WTC11 (cell line): Measurements from ENCODE around the gene STARD8.

ENCODE experiments used
- TF ChIP-seq, protein P1 (sequence below): sonication (generic); formaldehyde crosslinking; IDR thresholded peaks from 2 replicates; pipeline ENCODE4 v1.8.0; 2022; ENCODE audit warnings: mild to moderate bottlenecking, missing genetic modification reagents
- TF ChIP-seq, protein P2 (sequence below): fragments of 250-450 bp; sonication (Bioruptor Pico); conservative IDR thresholded peaks from 2 replicates; pipeline ENCODE4 v1.9.0; 2021; ENCODE audit warnings: mild to moderate bottlenecking
- TF ChIP-seq, protein P3 (sequence below): sonication (generic); formaldehyde crosslinking; IDR thresholded peaks from 2 replicates; pipeline ENCODE4 v1.8.1; 2022; ENCODE audit warnings: low read depth, missing genetic modification reagents, borderline replicate concordance
- TF ChIP-seq, protein P4 (sequence below): sonication (generic); formaldehyde crosslinking; IDR thresholded peaks from 2 replicates; pipeline ENCODE4 v1.8.1; 2023; ENCODE audit warnings: mild to moderate bottlenecking, missing genetic modification reagents, moderate library complexity

DNA sequence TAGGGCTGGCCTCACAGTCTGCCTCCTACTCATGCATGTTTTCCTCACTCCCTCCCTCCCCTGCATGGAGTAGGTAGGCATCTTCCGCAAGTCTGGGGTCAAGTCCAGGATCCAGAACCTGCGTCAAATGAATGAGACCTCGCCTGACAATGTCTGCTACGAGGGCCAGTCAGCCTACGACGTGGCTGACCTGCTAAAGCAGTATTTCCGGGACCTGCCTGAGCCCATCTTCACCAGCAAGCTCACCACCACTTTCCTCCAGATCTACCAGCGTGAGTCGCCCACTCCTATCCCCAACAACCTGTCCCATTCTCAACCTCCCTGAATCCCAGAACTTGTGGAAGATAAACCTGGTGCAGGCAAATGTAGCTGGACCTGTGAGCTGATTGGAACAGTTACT is 73.4 kb downstream of the STARD8 start:
- TF ChIP-seq, protein P1, sequence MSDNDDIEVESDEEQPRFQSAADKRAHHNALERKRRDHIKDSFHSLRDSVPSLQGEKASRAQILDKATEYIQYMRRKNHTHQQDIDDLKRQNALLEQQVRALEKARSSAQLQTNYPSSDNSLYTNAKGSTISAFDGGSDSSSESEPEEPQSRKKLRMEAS (CRISPR knock-in tag): no peak
- TF ChIP-seq, protein P2, sequence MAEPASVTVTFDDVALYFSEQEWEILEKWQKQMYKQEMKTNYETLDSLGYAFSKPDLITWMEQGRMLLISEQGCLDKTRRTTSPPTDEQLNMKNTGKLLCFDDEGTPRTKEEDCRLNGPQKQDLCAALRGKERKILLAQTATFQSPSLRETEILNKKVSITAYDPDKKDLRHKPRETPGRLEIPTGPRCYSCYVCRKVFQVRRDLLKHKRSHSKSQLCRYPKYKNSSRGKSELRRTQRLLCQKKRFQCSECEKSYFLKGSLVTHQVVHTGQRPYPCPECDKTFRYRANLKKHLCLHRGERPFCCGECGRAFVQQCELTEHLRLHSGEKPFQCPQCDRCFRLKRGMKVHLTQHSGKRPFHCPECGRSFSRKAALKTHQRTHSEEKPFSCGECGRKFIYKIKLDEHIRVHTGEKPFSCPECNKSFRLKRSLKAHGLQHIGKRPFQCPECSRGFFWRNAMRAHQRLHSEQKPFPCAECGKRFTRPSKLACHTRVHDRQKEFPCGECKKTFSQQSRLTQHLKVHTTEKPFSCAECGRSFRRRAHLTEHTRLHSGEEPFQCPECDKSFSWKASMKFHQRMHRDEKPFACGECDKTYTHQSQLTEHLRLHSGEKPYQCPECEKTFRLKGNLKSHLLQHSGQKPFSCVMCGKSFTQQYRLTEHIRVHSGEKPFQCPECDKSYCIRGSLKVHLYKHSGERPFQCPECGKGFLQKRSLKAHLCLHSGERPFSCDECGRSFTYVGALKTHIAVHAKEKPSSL: no peak
- TF ChIP-seq, protein P3, sequence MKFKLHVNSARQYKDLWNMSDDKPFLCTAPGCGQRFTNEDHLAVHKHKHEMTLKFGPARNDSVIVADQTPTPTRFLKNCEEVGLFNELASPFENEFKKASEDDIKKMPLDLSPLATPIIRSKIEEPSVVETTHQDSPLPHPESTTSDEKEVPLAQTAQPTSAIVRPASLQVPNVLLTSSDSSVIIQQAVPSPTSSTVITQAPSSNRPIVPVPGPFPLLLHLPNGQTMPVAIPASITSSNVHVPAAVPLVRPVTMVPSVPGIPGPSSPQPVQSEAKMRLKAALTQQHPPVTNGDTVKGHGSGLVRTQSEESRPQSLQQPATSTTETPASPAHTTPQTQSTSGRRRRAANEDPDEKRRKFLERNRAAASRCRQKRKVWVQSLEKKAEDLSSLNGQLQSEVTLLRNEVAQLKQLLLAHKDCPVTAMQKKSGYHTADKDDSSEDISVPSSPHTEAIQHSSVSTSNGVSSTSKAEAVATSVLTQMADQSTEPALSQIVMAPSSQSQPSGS (CRISPR knock-in tag): no peak
- TF ChIP-seq, protein P4, sequence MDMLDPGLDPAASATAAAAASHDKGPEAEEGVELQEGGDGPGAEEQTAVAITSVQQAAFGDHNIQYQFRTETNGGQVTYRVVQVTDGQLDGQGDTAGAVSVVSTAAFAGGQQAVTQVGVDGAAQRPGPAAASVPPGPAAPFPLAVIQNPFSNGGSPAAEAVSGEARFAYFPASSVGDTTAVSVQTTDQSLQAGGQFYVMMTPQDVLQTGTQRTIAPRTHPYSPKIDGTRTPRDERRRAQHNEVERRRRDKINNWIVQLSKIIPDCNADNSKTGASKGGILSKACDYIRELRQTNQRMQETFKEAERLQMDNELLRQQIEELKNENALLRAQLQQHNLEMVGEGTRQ (CRISPR knock-in tag): no peak
